H1 (cell line): ENCODE measurements around the gene COL6A3. TPM values are rescaled to one million over a fixed set of nuclear protein-coding genes. Genes with fewer than 3 reads are reported as not detected.

Source experiments
- POLR2A ChIP-seq, 2 experiments: IDR thresholded peaks; 1 replicate in 1 of 2; 2 replicates in 1 of 2; pipeline ENCODE4 v1.6.1; 2011; ENCODE audit warnings: low read depth in 2 of 2, low read length in 2 of 2, mild to moderate bottlenecking in 2 of 2; ENCODE audit errors: control extremely low read depth in 1 of 2
- POU5F1 ChIP-seq: IDR thresholded peaks from 2 replicates; pipeline ENCODE4 v1.6.1; 2011; ENCODE audit warnings: low read depth, mild to moderate bottlenecking, low read length, moderate library complexity
- RBBP5 ChIP-seq: IDR thresholded peaks from 2 replicates; pipeline ENCODE4 v1.7.1; 2012; ENCODE audit warnings: low read depth, mild to moderate bottlenecking, inconsistent platforms, low read length, moderate library complexity, borderline replicate concordance
- SP1 ChIP-seq: IDR thresholded peaks from 2 replicates; pipeline ENCODE4 v1.6.1; 2011; ENCODE audit warnings: low read depth, low read length
- SRF ChIP-seq: IDR thresholded peaks from 2 replicates; pipeline ENCODE4 v1.6.1; 2011; ENCODE audit warnings: mild to moderate bottlenecking, low read depth, low read length, moderate library complexity
- polyA plus RNA-seq, 7 experiments: library from polyadenylated mRNA; depleted of rRNA in 3 of 7; stranded (reverse) in 5 of 7; unstranded in 2 of 7; fragments of >200 nt in 5 of 7; fragments of 200-250 nt in 2 of 7; gene quantifications; 1 replicate in 5 of 7; 2 replicates in 1 of 7; 4 replicates in 1 of 7; pipeline versions ENCODE4 v1.2.1 to v1.2.3, GENCODE V29; 2011 to 2013; ENCODE audit warnings: missing spikeins in 2 of 7, mixed read lengths in 2 of 7
- total RNA-seq: library from RNA; stranded (reverse); fragmentation: NEBNext Ultra II Directional; extraction: Animal tissue kit (Norgen Biotek cat#: 25700); gene quantifications from 2 replicates; pipeline ENCODE4 v1.2.1, GENCODE V29; 2021

COL6A3 gene
- total and polyA plus RNA-seq, 2 of the 8 experiments (the other 6 are each of a cell fraction or from before 2014, with no cell fraction given): 1.2 to 3.4 TPM

- TF ChIP-seq POLR2A (IDR thresholded peaks at IDR 0.05; ENCODE audit: control extremely low read depth in 1 of 2, low read depth in 2 of 2, low read length in 2 of 2) (no peak), SP1 (no peak), SRF (no peak), RBBP5 (0 out of 2 replicates have a peak, but pooled peaks have one; percentile 21), POU5F1 (no peak)
Measured at GRCh38 chr2:237358721-237359517, 55.0 kb downstream of the COL6A3 start (continued).
